OCI-LY7 (cell line): Measurements from ENCODE around the gene RIN1.

Experiments
- EZH2phosphoT487 ChIP-seq: fragments of 200-600 bp; sonication (generic); IDR thresholded peaks from 2 replicates; pipeline ENCODE4 v1.6.1; 2018; ENCODE audit warnings: low read depth, borderline replicate concordance, mild to moderate bottlenecking, mixed run types, antibody characterized with exemption, low read length, moderate library complexity, mixed read lengths
- TF ChIP-seq, protein P1 (sequence below): fragments of 200-600 bp; sonication (generic); conservative IDR thresholded peaks from 2 replicates; pipeline ENCODE4 v1.5.1; 2014; ENCODE audit warnings: mild to moderate bottlenecking, antibody characterized with exemption, low read length, moderate library complexity, mixed read lengths

DNA sequence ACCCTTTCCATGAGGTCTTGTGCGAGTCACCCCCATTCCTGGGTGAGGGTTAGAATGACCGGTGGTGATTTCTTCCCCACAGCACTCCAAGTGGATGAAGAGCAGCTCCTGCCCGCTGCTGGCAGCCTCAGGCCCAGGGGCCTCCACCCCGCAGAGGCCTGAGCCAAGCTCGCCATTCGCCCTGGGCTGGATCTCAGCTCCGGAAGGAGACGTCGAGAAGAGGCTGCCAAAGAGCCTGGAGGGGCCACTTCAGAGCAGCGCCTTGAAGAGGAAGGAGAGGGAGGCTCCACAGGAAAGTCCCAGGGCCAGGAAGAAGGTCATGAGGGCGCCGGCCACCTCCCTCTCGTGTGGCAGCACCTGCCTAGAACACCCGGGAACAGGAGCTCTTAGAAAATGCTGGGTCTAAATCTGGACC lies 27.0 kb upstream of the RIN1 start:
- TF ChIP-seq, protein P1, sequence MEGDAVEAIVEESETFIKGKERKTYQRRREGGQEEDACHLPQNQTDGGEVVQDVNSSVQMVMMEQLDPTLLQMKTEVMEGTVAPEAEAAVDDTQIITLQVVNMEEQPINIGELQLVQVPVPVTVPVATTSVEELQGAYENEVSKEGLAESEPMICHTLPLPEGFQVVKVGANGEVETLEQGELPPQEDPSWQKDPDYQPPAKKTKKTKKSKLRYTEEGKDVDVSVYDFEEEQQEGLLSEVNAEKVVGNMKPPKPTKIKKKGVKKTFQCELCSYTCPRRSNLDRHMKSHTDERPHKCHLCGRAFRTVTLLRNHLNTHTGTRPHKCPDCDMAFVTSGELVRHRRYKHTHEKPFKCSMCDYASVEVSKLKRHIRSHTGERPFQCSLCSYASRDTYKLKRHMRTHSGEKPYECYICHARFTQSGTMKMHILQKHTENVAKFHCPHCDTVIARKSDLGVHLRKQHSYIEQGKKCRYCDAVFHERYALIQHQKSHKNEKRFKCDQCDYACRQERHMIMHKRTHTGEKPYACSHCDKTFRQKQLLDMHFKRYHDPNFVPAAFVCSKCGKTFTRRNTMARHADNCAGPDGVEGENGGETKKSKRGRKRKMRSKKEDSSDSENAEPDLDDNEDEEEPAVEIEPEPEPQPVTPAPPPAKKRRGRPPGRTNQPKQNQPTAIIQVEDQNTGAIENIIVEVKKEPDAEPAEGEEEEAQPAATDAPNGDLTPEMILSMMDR: no peak
- TF ChIP-seq EZH2phosphoT487: no peak
